22Rv1 (cell line): Measurements from ENCODE around the gene TRAPPC10.

Source experiments
- CTCF ChIP-seq: fragments of 450-650 bp; IDR thresholded peaks from 2 replicates; pipeline ENCODE4 v1.5.1; 2017; ENCODE audit warnings: mild to moderate bottlenecking
- ZFX ChIP-seq: fragments of 450-650 bp; IDR thresholded peaks from 2 replicates; pipeline ENCODE4 v1.6.1; 2017; ENCODE audit warnings: antibody characterized with exemption, borderline replicate concordance

GRCh38 chr21:44010429-44010828 lies 1.7 kb upstream of the TRAPPC10 start:
- TF ChIP-seq CTCF (no peak), ZFX (no peak)
